RWPE1 (cell line): Measurements from ENCODE around the gene FAM193B.
"Not testable (repeated sequence)": the region's sequence is repeated elsewhere in the genome, so short reads cannot be mapped to it uniquely, and the experiment has no call there.

Experiments
- CTCF ChIA-PET: fragments of 350-600 bp; sonication (Branson Sonifier 250); formaldehyde crosslinking; extraction: SDS; loops from one replicate; lab custom pipeline; 2021; lab: Yijun Ruan, JAX
- POLR2A ChIA-PET: fragments of 400-600 bp; formaldehyde crosslinking; extraction: SDS; loops from one replicate; lab custom pipeline; 2020; ENCODE audit warnings: antibody characterized with exemption; ENCODE audit not compliant: low non-redundant PET; lab: Yijun Ruan, JAX
- DNase-seq: peaks from one replicate; pipeline ENCODE4 v3.0.0; 2012; ENCODE audit warnings: low spot score
- H3K27ac ChIP-seq: fragments of 450-650 bp; 2 replicates; pipeline ENCODE4 v1.5.1; 2017
- CTCF ChIP-seq: fragments of 450-650 bp; conservative IDR thresholded peaks from 2 replicates; pipeline ENCODE4 v1.5.1; 2017; ENCODE audit warnings: low read depth, mild to moderate bottlenecking

Gene FAM193B

DNA sequence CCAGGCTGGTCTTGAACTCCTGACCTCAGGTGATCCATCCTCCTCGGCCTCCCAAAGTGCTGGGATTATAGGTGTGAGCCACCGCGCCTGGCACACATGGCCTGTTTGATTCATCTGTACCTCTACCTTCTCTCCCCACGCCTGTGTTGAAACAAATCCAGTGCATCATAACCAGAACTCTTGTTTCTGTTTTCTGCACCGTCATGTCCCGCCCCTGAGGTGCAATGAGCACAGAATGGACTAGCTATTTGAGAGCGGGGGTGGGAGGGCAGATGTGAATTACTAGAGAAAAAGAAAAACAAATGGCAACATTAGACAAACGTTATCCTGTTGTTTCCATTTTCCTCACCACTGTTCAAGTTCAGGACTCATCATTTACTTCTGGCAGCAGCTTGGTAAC is 10.7 kb upstream of the FAM193B start:
- ChIA-PET CTCF (no interaction called here), POLR2A (no interaction called here)
- H3K27ac ChIP-seq = no peak overlapping the region
- no peak for DNase-seq
- TF ChIP-seq CTCF = no peak

GRCh38 chr5:177559446-177559941 is 5.1 kb upstream of the FAM193B start:
- POLR2A ChIA-PET, CTCF ChIA-PET, H3K27ac ChIP-seq, DNase-seq: not testable (repeated sequence)

DNA sequence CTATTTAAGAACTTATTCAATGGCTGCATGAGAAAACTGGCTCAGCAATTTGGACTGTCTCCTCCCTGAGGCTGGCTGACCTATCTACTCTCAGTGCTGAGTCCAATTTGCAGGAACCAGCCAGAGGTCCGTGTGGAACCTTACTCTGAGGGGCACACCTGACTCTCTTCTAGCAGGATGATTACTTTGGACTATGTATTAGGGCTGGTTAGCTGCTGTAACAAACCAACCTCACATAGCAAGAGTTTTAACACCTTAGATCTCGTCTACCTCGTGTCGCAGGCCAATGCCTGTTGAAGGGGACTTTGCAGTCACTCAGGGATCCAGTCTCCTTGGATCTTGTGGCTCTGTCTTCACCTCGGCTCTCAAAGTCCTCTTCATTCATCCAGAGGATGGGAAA is 3.4 kb upstream of the FAM193B start:
- no peak overlapping the region for H3K27ac ChIP-seq
- TF ChIP-seq CTCF = no peak
- CTCF ChIA-PET = interaction anchor here (0.6 kb wide), 1 partner anchor 35 kb away, joined by 4 read pairs; no protein-coding TSS in a partner anchor
- POLR2A ChIA-PET = no interaction called here
- no peak for DNase-seq

DNA sequence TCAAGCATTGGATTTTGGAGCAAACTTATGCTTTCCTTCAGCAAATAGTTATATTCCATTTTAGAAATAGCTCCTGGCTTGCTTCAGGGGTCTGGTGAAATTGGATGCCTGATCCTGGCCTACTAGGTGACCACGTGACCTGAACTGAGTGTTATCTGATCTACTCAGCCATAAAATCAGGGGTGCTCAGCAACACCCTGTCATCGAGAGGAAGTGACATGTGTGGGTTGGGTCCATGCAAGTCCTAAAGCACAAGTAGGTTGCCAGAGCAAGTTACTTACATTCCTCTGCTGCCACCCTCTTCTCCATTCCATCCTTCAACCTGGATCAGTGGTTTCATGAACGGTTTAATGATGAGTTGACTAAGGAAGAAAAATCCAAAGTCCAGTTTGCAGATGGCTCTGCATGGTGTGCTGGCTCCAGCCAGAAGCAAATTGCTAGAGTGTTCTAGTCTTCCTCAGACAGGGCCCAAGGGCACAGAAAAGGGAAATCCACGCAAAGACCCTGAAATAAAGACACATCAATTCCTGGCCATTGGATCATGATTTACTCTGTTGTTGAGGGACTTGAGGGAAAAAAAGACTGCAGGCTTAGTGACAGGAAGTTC is 2.8 kb upstream of the FAM193B start:
- no peak for DNase-seq
- POLR2A ChIA-PET = no interaction called here
- no peak for TF ChIP-seq CTCF
- CTCF ChIA-PET = interaction anchor here (0.6 kb wide), 1 partner anchor 36 kb away, joined by 4 read pairs; no protein-coding TSS in a partner anchor
- peak overlapping the region; percentile 56 for H3K27ac ChIP-seq

DNA sequence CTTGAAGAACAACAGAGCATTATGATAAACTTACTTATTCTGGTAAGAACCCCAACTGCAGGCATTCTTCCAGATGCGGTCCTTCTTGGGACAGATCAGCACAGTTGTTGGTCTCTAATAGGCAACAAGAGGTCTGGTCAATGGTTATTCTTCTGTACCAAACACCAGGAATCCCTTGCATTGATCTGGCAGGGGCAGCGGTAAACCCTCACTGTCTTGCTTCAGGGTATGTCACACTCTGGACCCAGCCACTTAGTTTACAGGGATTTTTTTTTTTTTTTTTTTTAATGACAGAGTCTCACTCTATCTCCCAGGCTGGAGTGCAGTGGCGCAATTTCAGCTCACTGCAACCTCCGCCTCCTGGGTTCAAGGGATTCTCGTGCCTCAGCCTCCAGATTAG is 1.3 kb upstream of the FAM193B start:
- DNase-seq = no peak
- TF ChIP-seq CTCF = no peak
- POLR2A ChIA-PET = no interaction called here
- H3K27ac ChIP-seq = no peak overlapping the region
- CTCF ChIA-PET = interaction anchor here (0.6 kb wide), 2 partner anchors 11 to 49 kb away, joined by 3 to 4 read pairs; no protein-coding TSS in a partner anchor

DNA sequence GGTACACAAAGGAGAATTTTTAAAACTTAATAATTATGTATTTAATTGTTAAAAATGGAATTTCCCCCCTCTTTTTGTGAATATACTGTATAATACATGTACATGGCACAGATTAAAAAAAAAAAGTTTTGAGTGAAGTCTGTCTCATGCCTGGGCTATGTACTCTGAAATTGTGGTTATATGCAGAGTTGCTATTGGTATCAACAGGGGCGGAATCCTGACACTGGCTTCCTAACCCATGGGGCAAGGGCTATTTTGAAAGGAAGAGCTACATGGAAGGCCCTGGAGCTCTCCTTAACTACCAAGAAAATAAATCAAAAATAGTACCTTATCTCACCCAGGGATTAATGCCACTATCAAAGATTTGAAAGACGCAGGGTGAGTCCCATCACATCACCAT is 865 bp upstream of the FAM193B start:
- TF ChIP-seq CTCF = no peak
- DNase-seq = no peak
- ChIA-PET CTCF (interaction anchor here (0.6 kb wide), 1 partner anchor 48 kb away, joined by 3 read pairs; no protein-coding TSS in a partner anchor), POLR2A (no interaction called here)
- no peak overlapping the region for H3K27ac ChIP-seq
